Activated naive CD8-positive, alpha-beta T cell treated with anti-CD3 and anti-CD28 coated beads, Interleukin-2, amount 50 U/mL, for 24 hours (primary cell): ENCODE measurements around the gene IMP4.

ENCODE experiments used
- ATAC-seq: fragments of 150-1000 bp; cut with Tn5 transposase; one replicate; pipeline ENCODE4 v1.10.0; 2021
- DNase-seq: peaks from one replicate; pipeline ENCODE4 v3.0.0; 2021
- H3K27ac Mint-ChIP-seq: one replicate; pipeline ENCODE4 v1.8.0; 2021; ENCODE audit warnings: mild to moderate bottlenecking, mixed read lengths
- H3K27me3 Mint-ChIP-seq: one replicate; pipeline ENCODE4 v1.8.0; 2021; ENCODE audit warnings: mixed read lengths
- H3K36me3 Mint-ChIP-seq: one replicate; pipeline ENCODE4 v1.8.0; 2021; ENCODE audit warnings: low read depth, mixed read lengths
- H3K4me1 Mint-ChIP-seq: one replicate; pipeline ENCODE4 v1.8.0; 2021; ENCODE audit warnings: mixed read lengths
- H3K4me3 Mint-ChIP-seq: one replicate; pipeline ENCODE4 v1.8.0; 2021; ENCODE audit warnings: mild to moderate bottlenecking, moderate library complexity, mixed read lengths
- H3K9me3 Mint-ChIP-seq: one replicate; pipeline ENCODE4 v1.8.0; 2021; ENCODE audit warnings: mixed read lengths

IMP4 gene

DNA sequence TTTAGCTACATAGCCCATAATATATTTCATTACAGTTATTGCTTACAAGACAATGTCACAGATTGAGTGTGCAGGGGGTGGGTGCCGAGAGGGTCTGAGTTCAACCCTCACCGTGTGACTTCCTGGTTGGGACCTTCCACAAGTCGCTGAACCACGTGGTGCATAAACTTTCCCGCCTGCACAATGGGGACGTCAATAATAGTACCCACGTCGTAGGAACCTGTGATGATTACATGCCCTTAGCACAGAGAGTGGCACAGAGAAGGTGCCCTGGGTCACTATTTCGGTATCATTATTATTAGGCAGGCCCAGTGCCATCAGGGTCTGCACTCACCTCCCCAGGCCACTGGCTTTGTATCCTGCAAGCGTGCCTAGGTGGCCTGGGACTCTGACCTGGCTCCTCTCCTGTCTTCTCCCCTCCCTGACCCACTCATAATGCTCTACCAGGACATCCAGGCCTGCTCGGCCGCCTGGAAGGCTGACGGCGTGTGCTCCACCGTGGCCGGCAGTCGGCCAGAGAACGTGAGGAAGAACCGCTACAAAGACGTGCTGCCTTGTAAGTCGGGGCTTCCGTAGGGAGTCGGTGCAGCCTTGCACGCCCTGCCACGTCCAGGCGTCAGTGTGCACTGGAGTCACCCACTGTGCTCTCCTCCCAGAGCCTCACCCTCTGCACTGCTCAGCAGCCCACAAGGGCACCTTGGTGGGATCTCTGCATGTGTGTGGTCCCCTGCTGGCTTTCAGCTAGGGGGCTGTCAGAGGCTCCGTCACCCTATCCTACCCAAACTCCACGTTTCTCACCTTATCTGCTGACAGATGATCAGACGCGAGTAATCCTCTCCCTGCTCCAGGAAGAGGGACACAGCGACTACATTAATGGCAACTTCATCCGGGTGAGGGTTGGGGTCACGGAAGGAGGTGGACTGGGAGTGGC, 16.0 kb downstream of the IMP4 start:
- no peaks in the 10 kb centered on the region for H3K9me3 Mint-ChIP-seq
- H3K4me3 Mint-ChIP-seq: no peak overlapping the region

DNA sequence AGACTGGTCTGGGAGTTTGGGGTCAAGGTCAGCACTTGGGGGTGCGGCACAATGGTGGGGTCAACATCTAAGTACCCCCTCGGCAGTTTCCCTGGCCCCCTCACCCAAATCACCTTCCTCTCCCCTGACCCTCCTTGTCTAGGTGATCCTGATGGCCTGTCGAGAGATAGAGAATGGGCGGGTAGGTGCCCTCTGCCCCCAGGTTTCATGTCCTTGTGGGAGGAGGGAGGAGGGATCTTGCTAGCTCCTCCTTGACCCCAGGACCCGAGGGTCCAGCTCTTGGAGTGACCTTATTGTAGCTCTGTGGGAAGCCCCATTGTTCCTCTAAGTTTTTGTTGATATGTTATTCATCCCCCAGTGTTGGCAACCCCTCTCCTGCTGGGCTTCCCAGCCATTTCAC, 16.8 kb downstream of the IMP4 start:
- no peak for ATAC-seq
- no peak overlapping the region for H3K4me3 Mint-ChIP-seq
- H3K4me1 Mint-ChIP-seq: peaks cover 8% of the 10 kb centered on the region
- peaks cover 2% of the 10 kb centered on the region for H3K27me3 Mint-ChIP-seq
- no peak overlapping the region for H3K27ac Mint-ChIP-seq
- no peaks in the 10 kb centered on the region for H3K9me3 Mint-ChIP-seq
- no peak for DNase-seq
- H3K36me3 Mint-ChIP-seq: no peaks in the 10 kb centered on the region

More for the DNA sequence above, 16.0 kb downstream of the IMP4 start:
- H3K27ac Mint-ChIP-seq: no peak overlapping the region
- ATAC-seq (no peak), DNase-seq (no peak)
- peaks cover 8% of the 10 kb centered on the region for H3K4me1 Mint-ChIP-seq
- no peaks in the 10 kb centered on the region for H3K36me3 Mint-ChIP-seq
- H3K27me3 Mint-ChIP-seq: peaks cover 2% of the 10 kb centered on the region

DNA sequence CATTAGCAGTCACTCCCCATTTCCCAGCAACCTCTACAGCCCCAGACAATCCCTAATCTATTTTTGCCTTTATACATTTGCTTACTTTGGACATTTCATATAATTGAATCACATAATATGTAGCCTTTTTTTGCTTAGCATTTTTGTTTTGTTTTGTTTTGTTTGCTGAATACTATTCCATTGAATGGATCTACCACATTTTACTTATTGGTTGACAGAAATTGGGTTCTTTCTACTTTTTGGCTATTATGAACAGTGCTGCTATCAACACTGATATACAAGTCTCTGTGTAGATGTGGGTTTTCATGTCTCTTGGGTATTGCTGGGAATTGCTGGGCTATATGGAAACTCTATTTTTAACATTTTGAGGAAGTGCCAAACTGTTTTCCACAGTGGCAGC, 20.8 kb downstream of the IMP4 start:
- no peaks in the 10 kb centered on the region for H3K9me3 Mint-ChIP-seq
- H3K36me3 Mint-ChIP-seq: no peaks in the 10 kb centered on the region
- ATAC-seq (no peak), DNase-seq (no peak)
- H3K27ac Mint-ChIP-seq: no peak overlapping the region
- peaks cover 2% of the 10 kb centered on the region for H3K27me3 Mint-ChIP-seq
- H3K4me3 Mint-ChIP-seq: no peak overlapping the region
- H3K4me1 Mint-ChIP-seq: peaks cover 2% of the 10 kb centered on the region

DNA sequence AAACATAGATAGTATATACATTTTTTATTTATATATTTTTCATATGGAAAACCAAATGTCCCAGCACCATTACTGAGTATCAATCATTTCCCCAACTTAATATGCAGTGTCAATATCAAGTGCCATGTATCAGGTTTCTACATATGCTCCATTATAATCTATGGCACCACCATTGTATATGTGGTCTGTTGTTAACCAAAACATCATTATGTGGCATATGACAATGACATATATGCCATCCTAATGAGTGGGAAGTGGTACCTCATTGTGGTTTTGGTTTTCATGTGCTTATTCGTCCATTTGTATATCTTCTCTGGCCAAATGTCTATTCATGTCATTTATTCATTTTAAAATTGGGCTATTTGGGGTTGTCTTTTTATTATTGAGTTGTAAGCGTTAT, 22.4 kb downstream of the IMP4 start:
- H3K27me3 Mint-ChIP-seq: peaks cover 2% of the 10 kb centered on the region

DNA sequence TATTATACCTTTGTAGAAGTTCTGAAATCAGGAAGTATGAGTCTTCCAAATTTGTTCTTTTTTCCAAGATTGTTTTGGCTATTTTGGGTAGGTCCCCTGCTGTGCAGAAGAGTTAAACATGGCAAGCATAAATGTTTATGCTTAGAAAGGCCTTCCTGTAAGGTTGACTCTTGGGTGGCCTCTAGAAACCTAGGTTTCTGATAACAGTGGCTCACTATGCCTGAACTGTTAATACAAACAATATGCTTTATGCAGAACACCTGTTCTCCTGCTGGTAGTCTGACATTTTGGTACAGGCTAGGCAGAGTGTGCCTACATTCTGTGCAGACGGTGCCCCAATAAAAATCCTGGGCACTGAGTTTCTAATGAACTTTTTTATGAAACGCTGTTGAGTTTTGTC, 23.3 kb downstream of the IMP4 start:
- no peak overlapping the region for H3K4me3 Mint-ChIP-seq
- H3K36me3 Mint-ChIP-seq: peaks cover 6% of the 10 kb centered on the region
- peaks cover 2% of the 10 kb centered on the region for H3K27me3 Mint-ChIP-seq
- ATAC-seq: no peak
- H3K27ac Mint-ChIP-seq: no peak overlapping the region
- DNase-seq: no peak
- peaks cover 14% of the 10 kb centered on the region for H3K4me1 Mint-ChIP-seq
- no peaks in the 10 kb centered on the region for H3K9me3 Mint-ChIP-seq

More for the DNA sequence above, 22.4 kb downstream of the IMP4 start:
- Mint-ChIP-seq H3K9me3 (no peaks in the 10 kb centered on the region), H3K36me3 (no peaks in the 10 kb centered on the region), H3K27ac (no peak overlapping the region), H3K4me3 (no peak overlapping the region), H3K4me1 (peaks cover 6% of the 10 kb centered on the region)
- DNase-seq: no peak
- peak; percentile 63 for ATAC-seq

DNA sequence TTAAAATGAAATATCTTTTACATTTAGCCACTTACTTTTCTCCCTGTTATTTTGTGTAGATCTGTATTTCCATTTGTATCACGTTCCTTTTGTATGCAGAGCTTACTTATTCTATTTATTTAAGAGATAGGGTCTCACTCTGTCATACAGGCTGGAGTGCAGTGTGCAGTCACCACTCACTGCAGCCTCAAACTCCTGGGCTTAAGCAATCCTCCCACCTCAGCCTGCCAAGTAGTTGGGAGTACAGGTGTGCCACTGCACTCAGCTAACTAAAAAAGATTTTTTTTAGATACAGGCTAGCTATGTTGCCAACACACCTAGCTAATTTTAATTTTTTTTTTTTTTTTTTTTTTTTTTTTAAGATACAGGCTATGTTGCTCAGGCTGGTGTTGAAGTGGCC, 24.0 kb downstream of the IMP4 start:
- H3K36me3 Mint-ChIP-seq: peaks cover 10% of the 10 kb centered on the region
- H3K9me3 Mint-ChIP-seq: no peaks in the 10 kb centered on the region
- peaks cover 2% of the 10 kb centered on the region for H3K27me3 Mint-ChIP-seq
- ATAC-seq (no peak), DNase-seq (no peak)
- no peak overlapping the region for H3K27ac Mint-ChIP-seq
- no peak overlapping the region for H3K4me3 Mint-ChIP-seq
- peaks cover 22% of the 10 kb centered on the region for H3K4me1 Mint-ChIP-seq

DNA sequence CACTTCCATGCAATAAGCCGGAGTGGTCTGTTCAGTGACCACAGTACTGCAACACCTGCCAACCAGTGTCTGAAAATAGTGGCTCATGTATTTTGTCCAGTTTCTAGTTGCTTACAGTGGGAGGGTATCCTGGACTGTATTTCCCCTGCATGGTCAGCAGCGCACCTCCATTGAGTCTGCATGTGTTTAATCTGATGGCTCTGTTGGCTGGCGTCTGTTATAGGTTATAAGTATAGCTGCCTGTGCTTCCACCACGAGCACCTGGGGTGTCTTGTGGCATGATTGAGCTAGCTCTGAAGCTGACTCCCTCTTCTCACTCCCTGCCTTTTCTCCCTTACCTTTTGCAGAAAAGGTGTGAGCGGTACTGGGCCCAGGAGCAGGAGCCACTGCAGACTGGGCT, 26.1 kb downstream of the IMP4 start:
- no peak for ATAC-seq
- DNase-seq: no peak
- Mint-ChIP-seq H3K27me3 (no peaks in the 10 kb centered on the region), H3K36me3 (peaks cover 17% of the 10 kb centered on the region), H3K4me3 (no peak overlapping the region), H3K4me1 (peaks cover 32% of the 10 kb centered on the region), H3K27ac (no peak overlapping the region), H3K9me3 (no peaks in the 10 kb centered on the region)

DNA sequence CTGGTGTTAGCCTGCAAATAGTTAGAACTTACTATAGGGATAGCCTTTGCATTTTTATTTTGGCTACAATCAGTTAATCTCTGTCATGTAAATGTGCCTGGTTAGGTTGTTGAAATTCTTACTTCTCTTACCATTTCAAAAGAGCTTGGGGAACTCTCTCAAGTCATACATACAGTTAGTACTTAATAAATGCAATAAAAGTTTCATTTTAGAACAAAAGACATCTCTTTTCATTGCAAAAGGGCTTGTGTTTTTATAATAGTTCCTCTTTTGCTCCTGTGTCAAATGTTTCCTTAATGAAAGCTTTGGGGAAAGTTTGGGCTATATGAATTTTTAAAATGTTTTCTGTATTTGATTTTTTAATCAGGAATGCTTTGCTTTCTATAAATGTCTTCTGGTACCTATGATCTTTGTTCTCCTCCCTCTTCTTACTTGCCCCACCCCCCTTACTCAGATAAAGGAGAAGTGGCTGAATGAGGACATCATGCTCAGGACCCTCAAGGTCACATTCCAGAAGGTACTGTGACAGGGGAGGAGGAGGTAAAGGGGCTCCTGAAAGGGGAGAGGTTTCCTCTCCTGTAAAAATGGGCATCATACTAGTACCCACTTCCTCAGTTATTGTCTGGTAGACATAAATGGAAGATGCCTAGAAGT, 26.7 kb downstream of the IMP4 start:
- Mint-ChIP-seq H3K36me3 (peaks cover 20% of the 10 kb centered on the region), H3K9me3 (no peaks in the 10 kb centered on the region), H3K27ac (peak overlapping the region; percentile 52), H3K27me3 (no peaks in the 10 kb centered on the region), H3K4me3 (no peak overlapping the region), H3K4me1 (peaks cover 39% of the 10 kb centered on the region)
- DNase-seq: no peak
- no peak for ATAC-seq

DNA sequence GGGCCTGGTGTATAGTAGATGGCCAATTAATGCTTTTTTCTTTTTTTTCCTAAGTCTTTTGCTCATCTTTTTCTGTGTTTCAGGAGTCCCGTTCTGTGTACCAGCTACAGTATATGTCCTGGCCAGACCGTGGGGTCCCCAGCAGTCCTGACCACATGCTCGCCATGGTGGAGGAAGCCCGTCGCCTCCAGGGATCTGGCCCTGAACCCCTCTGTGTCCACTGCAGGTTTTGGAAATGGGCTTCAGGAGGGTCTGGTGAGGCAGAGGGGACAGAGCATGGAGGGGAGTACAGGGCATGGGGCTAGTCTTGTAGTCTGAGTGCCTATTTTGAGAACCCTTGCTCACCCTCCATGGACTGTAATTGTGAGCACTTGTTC, 27.3 kb downstream of the IMP4 start:
- Mint-ChIP-seq H3K27ac (peak overlapping the region; percentile 52), H3K36me3 (peaks cover 25% of the 10 kb centered on the region), H3K9me3 (no peaks in the 10 kb centered on the region), H3K4me1 (peaks cover 44% of the 10 kb centered on the region), H3K4me3 (no peak overlapping the region), H3K27me3 (no peaks in the 10 kb centered on the region)
- ATAC-seq (no peak), DNase-seq (no peak)

DNA sequence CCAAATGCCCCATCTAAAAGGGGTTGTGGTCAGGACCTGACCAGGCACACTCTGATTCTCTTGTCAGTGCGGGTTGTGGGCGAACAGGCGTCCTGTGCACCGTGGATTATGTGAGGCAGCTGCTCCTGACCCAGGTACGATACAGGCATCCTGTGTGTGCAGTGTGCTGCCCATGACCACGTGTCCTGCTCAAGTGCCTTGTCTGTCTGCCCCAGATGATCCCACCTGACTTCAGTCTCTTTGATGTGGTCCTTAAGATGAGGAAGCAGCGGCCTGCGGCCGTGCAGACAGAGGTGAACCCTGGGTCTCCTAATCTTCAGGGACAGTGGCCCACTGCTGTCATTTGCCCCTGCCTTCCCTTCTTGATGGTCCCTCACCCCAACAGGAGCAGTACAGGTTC, 27.8 kb downstream of the IMP4 start:
- Mint-ChIP-seq H3K4me3 (peak overlapping the region; percentile 92), H3K27me3 (no peaks in the 10 kb centered on the region), H3K4me1 (peaks cover 48% of the 10 kb centered on the region), H3K36me3 (peaks cover 30% of the 10 kb centered on the region), H3K27ac (peak overlapping the region; percentile 99), H3K9me3 (no peaks in the 10 kb centered on the region)
- DNase-seq: peak; percentile 48
- peak; percentile 37 for ATAC-seq

DNA sequence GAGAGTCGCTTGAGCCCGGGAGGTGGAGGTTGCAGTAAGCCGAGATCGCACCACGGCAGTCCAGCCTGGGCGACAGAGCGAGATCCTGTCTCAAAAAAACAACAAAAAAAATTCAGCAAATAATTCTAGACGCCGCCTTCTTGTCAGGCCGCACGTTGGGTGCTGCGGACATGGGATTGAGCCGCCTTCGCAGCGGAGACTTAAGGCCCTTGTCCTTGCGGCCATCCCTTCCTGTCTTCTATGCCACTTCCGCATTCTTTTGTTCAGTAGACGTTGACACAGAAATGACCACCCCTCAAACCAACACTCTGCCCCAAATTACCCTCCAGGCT, 29.0 kb downstream of the IMP4 start:
- DNase-seq (no peak), ATAC-seq (peak; percentile 2)
- Mint-ChIP-seq H3K27me3 (no peaks in the 10 kb centered on the region), H3K4me3 (peak overlapping the region; percentile 92), H3K27ac (peak overlapping the region; percentile 99), H3K4me1 (peaks cover 58% of the 10 kb centered on the region), H3K36me3 (peaks cover 38% of the 10 kb centered on the region), H3K9me3 (peaks cover 5% of the 10 kb centered on the region)

DNA sequence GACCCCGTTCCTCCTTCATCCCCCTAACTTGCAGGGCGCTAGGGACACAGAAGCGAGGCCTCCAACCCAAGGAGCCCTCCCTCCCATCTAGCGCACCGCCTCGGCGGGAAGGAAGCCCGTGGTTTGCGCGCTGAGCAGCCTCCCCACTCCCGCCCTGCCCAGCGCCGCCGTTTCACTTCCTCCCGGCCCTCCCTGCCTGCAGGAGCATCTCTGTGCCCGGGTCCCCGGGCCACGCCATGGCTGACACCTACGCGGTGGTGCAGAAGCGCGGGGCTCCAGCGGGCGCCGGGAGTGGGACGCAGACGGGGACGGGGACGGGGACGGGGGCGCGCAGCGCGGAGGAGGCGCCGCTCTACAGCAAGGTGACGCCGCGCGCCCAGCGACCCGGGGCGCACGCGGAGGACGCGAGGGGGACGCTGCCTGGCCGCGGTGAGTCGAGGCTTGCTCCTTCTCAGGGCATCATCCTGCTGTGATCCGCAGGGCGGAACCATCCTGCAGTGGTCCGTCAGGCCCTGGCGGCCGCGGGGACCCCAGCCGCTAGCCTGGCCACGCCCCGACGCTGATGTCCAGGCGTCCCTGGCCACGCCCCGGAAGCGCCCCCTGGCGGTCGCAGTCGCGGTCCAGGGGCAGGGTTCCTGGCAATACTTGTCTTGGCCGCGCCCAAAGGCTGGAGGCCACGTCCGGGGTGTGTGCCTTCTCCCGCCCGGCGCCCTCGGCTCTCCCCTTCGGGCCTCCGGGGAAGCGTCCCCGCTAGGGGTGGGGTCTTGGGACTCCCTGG, 29.5 kb downstream of the IMP4 start:
- peaks cover 63% of the 10 kb centered on the region for H3K4me1 Mint-ChIP-seq
- peak overlapping the region; percentile 92 for H3K4me3 Mint-ChIP-seq
- DNase-seq (peak; percentile 90), ATAC-seq (peak; percentile 76)
- H3K27ac Mint-ChIP-seq: peak overlapping the region; percentile 99
- H3K9me3 Mint-ChIP-seq: peaks cover 5% of the 10 kb centered on the region
- no peaks in the 10 kb centered on the region for H3K27me3 Mint-ChIP-seq
- peaks cover 38% of the 10 kb centered on the region for H3K36me3 Mint-ChIP-seq

DNA sequence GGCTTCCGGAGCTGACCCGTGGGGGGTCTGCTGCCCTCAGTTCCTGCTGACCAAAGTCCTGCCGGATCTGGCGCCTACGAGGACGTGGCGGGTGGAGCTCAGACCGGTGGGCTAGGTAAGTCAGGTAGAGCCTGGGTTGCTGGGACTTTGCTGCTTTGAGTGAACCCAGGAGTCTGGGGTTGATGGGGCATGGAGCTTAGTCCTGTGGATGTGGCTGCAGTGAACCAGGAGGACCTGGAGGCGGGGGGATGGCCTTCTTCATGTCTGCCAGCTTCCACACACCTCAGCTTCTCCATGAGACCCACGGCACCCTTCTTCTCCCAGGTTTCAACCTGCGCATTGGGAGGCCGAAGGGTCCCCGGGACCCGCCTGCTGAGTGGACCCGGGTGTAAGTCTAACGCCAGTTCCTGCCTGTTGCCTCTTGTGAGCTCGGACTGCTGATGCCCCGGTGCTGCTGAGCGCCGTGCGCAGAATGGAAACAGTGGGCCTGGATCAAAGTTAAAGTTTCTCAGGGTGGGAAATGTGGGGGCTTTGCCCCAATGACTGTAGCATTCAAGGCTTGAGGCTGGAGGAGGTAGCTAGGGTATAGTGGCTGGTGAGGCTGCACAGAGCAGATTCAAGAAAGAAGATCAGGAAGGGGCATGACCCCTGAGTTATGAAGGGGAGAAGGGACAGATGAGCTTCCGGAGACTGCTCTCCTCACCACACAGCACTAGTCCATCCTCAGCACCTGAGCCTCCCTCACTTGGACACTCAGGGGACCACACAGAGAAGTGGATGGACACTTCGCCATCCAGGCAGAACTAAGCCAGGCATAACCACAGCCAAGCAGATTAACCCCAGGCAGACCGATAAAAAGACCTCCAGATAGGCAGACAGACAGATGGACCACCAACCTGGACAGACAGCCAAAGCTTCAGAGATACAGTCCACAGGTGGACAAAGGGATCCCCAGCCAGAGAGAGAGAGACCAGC, 30.4 kb downstream of the IMP4 start:
- no peak for ATAC-seq
- H3K27me3 Mint-ChIP-seq: no peaks in the 10 kb centered on the region
- peak overlapping the region; percentile 85 for H3K27ac Mint-ChIP-seq
- peaks cover 38% of the 10 kb centered on the region for H3K36me3 Mint-ChIP-seq
- DNase-seq: no peak
- peak overlapping the region; percentile 92 for H3K4me3 Mint-ChIP-seq
- H3K4me1 Mint-ChIP-seq: peaks cover 70% of the 10 kb centered on the region
- peaks cover 5% of the 10 kb centered on the region for H3K9me3 Mint-ChIP-seq
